Measurements from ENCODE around the gene AIPL1. TPM values are rescaled to one million over a fixed set of nuclear protein-coding genes. Genes with fewer than 3 reads are reported as not detected.

AIPL1 gene
- total and polyA plus RNA-seq, 2 donors (not counting 1 experiment from before 2014, with no cell fraction given), result not detected

DNA sequence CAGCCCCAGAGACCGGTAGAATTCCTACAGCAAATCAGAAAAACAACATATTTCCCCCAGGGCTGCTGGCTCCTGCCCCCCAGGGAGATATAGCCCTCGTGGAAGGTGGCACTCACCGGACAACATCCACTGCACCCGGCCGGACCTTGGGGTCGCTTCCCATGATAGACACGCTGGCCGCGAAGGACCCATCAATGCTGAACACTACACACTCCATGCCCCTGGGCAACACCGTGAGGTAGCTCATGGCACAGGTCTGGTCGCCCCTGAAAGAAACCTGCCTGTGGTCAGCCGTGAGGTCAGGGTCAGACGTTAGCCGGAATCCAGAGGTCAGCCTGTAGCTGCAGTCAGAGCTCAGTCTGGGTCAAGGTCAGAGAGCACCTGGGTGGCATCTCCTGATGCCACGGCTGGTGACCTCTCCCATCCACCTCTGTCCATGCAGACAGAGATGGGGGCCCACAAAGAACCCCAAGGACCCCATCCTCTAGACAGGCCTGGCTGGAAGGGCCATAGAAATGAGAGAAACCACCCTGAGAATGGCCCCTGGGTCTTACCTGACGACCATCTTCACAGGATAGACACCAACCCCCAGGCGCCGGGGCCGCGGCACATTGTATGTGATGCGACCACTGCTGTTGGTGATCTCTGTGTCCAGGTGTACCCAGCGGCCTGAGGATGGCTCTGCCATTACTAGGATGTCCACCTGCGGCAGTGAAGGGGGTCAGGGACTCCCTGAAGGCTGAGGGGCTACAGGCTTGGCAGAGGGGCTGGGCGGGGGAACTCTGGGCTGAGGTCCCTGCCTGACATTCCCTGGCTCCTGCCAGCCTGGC is 28.9 kb upstream of the AIPL1 start:
- peaks cover 12% of the 10 kb centered on the region for H3K27me3 Mint-ChIP-seq
- POLR2A ChIA-PET, result no interaction called here
- Histone ChIP-seq H4K20me1 (ENCODE audit: control insufficient read depth, insufficient read depth, low read length, poor library complexity, severe bottlenecking) (no peaks in the 10 kb centered on the region), H3K4me2 (replicated peaks; ENCODE audit: low read depth, low read length, poor library complexity, severe bottlenecking) (no peak overlapping the region), H2AFZ (ENCODE audit: insufficient read depth, low read depth, low read length, poor library complexity, severe bottlenecking) (no peak overlapping the region), H3K4me1 (ENCODE audit: control insufficient read depth in 2 of 2, insufficient read depth in 2 of 2, low read length in 2 of 2) (no peaks in the 10 kb centered on the region), H3K9me3 (ENCODE audit: control extremely low read depth in 1 of 3, control insufficient read depth in 2 of 3, insufficient read depth in 1 of 3, low read length in 2 of 3) (peaks cover 0 to 3% (median 0%) of the 10 kb centered on the region in 3 donors), H3K4me3 (ENCODE audit: control extremely low read depth in 1 of 5, extremely low read depth in 1 of 5, insufficient read depth in 1 of 5, low read depth in 2 of 5, low read length in 4 of 5) (no peak overlapping the region), H3K79me2 (ENCODE audit: control insufficient read depth, insufficient read depth, low read length) (no peaks in the 10 kb centered on the region), H3K27me3 (replicated peaks in 1 of 4; ENCODE audit: control extremely low read depth in 1 of 4, control insufficient read depth in 3 of 4, insufficient read depth in 4 of 4, low read length in 3 of 4) (no peaks in the 10 kb centered on the region), H3K9ac (ENCODE audit: low read length) (no peak overlapping the region), H3K36me3 (replicated peaks in 1 of 2; ENCODE audit: control extremely low read depth in 1 of 2, control insufficient read depth in 1 of 2, extremely low read depth in 1 of 2, insufficient read depth in 2 of 2, low read length in 1 of 2) (no peaks in the 10 kb centered on the region), H3K27ac (ENCODE audit: low read length in 2 of 2) (no peak overlapping the region)
- H3K27ac Mint-ChIP-seq, result no peak overlapping the region
- H3K9me3 Mint-ChIP-seq (ENCODE audit: insufficient read depth), result no peaks in the 10 kb centered on the region
- no peaks in the 10 kb centered on the region for H3K4me1 Mint-ChIP-seq
- intact Hi-C loops (cut with micrococcal nuclease), result no loop called here
- no peak for DNase-seq
- no peak for ATAC-seq (ENCODE audit: low read depth)
- no peak for TF ChIP-seq CTCF (IDR thresholded peaks at IDR 0.05)
- no peak for TF ChIP-seq EZH2 (IDR thresholded peaks at IDR 0.05; ENCODE audit: borderline replicate concordance, insufficient read depth, low read depth, low read length, poor library complexity, severe bottlenecking)
- CTCF ChIA-PET, result no interaction called here
- WGBS (ENCODE audit: insufficient coverage), result 95% methylated on average over 23 of the region's 24 CpGs
- H3K4me3 Mint-ChIP-seq, result no peak overlapping the region

DNA sequence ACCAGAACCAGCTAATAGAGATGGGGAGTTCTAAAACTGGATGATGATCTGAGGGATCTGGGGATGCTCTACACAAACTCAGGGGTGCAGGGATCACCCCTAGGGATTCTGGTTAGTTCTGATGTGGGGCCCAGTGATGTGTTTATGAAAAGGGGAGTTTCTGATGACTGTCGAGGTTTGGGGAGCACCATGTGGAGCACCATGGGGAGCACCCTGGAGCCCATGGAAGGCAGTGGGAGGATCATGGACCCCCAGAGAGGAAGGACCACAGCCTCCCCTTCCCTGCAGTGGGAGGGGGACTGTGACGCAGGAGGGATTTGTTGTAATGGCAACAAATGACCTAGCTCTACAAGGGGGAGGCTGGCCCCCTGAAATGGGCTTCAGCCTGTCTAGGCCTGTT is 27.8 kb upstream of the AIPL1 start:
- WGBS (ENCODE audit: insufficient coverage), result 86% methylated on average over 1 of the region's 2 CpGs
- H3K4me1 Mint-ChIP-seq, result no peaks in the 10 kb centered on the region
- H3K4me3 ChIP-seq (ENCODE audit: control extremely low read depth in 1 of 5, extremely low read depth in 1 of 5, insufficient read depth in 1 of 5, low read depth in 2 of 5, low read length in 4 of 5), result no peak overlapping the region
- TF ChIP-seq CTCF (IDR thresholded peaks at IDR 0.05) (no peak), EZH2 (IDR thresholded peaks at IDR 0.05; ENCODE audit: borderline replicate concordance, insufficient read depth, low read depth, low read length, poor library complexity, severe bottlenecking) (no peak)
- ChIA-PET CTCF (no interaction called here), POLR2A (interaction anchor here (0.5 kb wide), 1 partner anchor 1719 kb away, joined by 8 read pairs; no protein-coding TSS in a partner anchor)
- intact Hi-C loops (cut with micrococcal nuclease), result no loop called here
- H3K27me3 Mint-ChIP-seq, result peaks cover 9% of the 10 kb centered on the region
- H3K9me3 ChIP-seq (ENCODE audit: control extremely low read depth in 1 of 3, control insufficient read depth in 2 of 3, insufficient read depth in 1 of 3, low read length in 2 of 3), result no peaks in the 10 kb centered on the region
- H3K27ac ChIP-seq (ENCODE audit: low read length in 2 of 2), result no peak overlapping the region
- H4K20me1 ChIP-seq (ENCODE audit: control insufficient read depth, insufficient read depth, low read length, poor library complexity, severe bottlenecking), result no peaks in the 10 kb centered on the region
- H3K9me3 Mint-ChIP-seq (ENCODE audit: insufficient read depth), result no peaks in the 10 kb centered on the region
- ATAC-seq (ENCODE audit: low read depth) (no peak), DNase-seq (no peak)
- H2AFZ ChIP-seq (ENCODE audit: insufficient read depth, low read depth, low read length, poor library complexity, severe bottlenecking), result no peak overlapping the region
- no peaks in the 10 kb centered on the region for H3K27me3 ChIP-seq (replicated peaks in 1 of 4; ENCODE audit: control extremely low read depth in 1 of 4, control insufficient read depth in 3 of 4, insufficient read depth in 4 of 4, low read length in 3 of 4)
- H3K27ac Mint-ChIP-seq, result no peak overlapping the region
- no peak overlapping the region for H3K4me2 ChIP-seq (replicated peaks; ENCODE audit: low read depth, low read length, poor library complexity, severe bottlenecking)
- no peaks in the 10 kb centered on the region for H3K36me3 ChIP-seq (replicated peaks in 1 of 2; ENCODE audit: control extremely low read depth in 1 of 2, control insufficient read depth in 1 of 2, extremely low read depth in 1 of 2, insufficient read depth in 2 of 2, low read length in 1 of 2)
- no peak overlapping the region for H3K9ac ChIP-seq (ENCODE audit: low read length)
- no peaks in the 10 kb centered on the region for H3K79me2 ChIP-seq (ENCODE audit: control insufficient read depth, insufficient read depth, low read length)
- H3K4me1 ChIP-seq (ENCODE audit: control insufficient read depth in 2 of 2, insufficient read depth in 2 of 2, low read length in 2 of 2), result no peaks in the 10 kb centered on the region
- no peak overlapping the region for H3K4me3 Mint-ChIP-seq
